Upper lobe of left lung (tissue), 4 donors: ENCODE measurements around the gene BEND6.

Source experiments
- CTCF ChIP-seq, 6 experiments: fragments of 450-650 bp in 4 of 6; fragments of 200-600 bp in 2 of 6; sonication (generic) in 2 of 6; IDR thresholded peaks; one replicate each; pipeline ENCODE4 v1.5.1; 2016 to 2019; ENCODE audit warnings: antibody characterized with exemption in 6 of 6
- POLR2A ChIP-seq, 4 donors: fragments of 450-650 bp; IDR thresholded peaks; one replicate each; pipeline ENCODE4 v1.5.1; 2016 to 2017; ENCODE audit warnings: antibody characterized with exemption in 4 of 4, mild to moderate bottlenecking in 2 of 4
- POLR2AphosphoS5 ChIP-seq, 2 donors: sonication (generic); formaldehyde crosslinking; IDR thresholded peaks; one replicate each; pipeline ENCODE4 v1.5.1; 2017; ENCODE audit warnings: antibody characterized with exemption in 2 of 2

- no peak for TF ChIP-seq CTCF (IDR thresholded peaks at IDR 0.05)
- no peak for TF ChIP-seq POLR2A (IDR thresholded peaks at IDR 0.05)
- no peak for TF ChIP-seq POLR2AphosphoS5 (IDR thresholded peaks at IDR 0.05)
These were observed 6.2 kb downstream of the BEND6 start for GRCh38 chr6:56961151-56961550.
